Gastroesophageal sphincter (tissue), 3 donors: ENCODE data around the gene KIAA2012.

Experiments
- CTCF ChIP-seq, 4 experiments: fragments of 200-600 bp in 2 of 4; fragments of 450-650 bp in 2 of 4; sonication (generic) in 1 of 4; IDR thresholded peaks; one replicate each; pipeline ENCODE4 v1.5.1; 2017 to 2019; ENCODE audit warnings: antibody characterized with exemption in 4 of 4, mild to moderate bottlenecking in 2 of 4, moderate library complexity in 2 of 4
- POLR2A ChIP-seq, 2 donors: fragments of 450-650 bp; IDR thresholded peaks; one replicate each; pipeline ENCODE4 v1.6.1; 2017; ENCODE audit warnings: antibody characterized with exemption in 2 of 2, mild to moderate bottlenecking in 2 of 2, moderate library complexity in 1 of 2

- TF ChIP-seq CTCF (IDR thresholded peaks at IDR 0.05) (no peak), POLR2A (IDR thresholded peaks at IDR 0.05) (no peak)
Measured at GRCh38 chr2:202094426-202094986, 21.5 kb downstream of the KIAA2012 start.
